Measurements from ENCODE around the gene ACSF3. TPM values are rescaled to one million over a fixed set of nuclear protein-coding genes. Genes with fewer than 3 reads are reported as not detected.

Gene ACSF3
- total and polyA plus RNA-seq, 2 experiments from 2014 or later = 27.6 to 32.2 TPM

DNA sequence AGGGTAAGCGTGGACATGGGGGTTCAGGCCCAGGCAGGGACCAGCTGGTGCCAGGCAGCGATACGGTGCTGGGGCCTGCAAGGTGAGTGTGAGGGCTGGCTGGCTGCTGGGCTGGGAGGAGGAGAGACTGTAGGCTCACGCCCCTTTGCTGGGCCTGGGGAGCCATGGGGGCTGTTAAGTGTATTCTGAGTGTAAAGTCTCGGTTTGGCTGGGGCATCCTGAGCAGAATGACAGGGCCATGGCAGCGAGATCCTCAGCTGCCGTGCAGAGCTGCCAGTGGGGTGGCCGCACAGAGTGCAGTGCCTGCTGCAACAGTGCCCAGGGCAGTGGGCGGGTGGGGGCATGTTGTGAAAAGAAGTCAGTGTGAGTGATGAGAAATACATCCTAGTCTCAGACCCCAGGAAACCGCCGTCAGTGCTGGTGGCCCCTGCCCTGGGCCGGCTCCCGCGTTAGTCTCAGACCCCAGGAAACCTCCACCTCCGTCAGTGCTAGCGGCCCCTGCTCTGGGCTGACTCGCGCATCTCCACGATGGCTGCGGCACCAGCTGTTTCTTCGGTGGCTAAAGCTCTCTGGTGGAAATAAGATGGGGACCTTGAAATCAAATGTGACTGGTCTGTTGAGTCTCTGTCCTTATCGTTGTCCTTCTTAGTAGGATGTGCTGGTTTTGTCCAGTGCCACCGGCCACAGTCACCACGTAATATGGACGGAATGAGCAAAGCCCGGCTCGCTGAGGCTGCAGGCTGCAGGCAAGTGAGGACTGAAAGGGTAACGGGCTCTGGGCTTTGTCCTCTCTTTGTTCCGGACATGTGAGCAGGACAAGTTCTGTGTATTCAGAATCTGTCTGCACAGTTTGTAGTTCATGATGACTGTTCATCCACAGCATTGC is 22.9 kb downstream of the ACSF3 start:
- no peak overlapping the region for H3K4me3 ChIP-seq
- H3K9me3 ChIP-seq (ENCODE audit: low read depth) = no peaks in the 10 kb centered on the region
- H3K27ac ChIP-seq = no peak overlapping the region
- H3K4me1 ChIP-seq (ENCODE audit: low read depth) = no peaks in the 10 kb centered on the region
- DNase-seq (ENCODE audit: low read depth in 1 of 2, low spot score in 1 of 2) = no peak
- TF ChIP-seq, protein P1, sequence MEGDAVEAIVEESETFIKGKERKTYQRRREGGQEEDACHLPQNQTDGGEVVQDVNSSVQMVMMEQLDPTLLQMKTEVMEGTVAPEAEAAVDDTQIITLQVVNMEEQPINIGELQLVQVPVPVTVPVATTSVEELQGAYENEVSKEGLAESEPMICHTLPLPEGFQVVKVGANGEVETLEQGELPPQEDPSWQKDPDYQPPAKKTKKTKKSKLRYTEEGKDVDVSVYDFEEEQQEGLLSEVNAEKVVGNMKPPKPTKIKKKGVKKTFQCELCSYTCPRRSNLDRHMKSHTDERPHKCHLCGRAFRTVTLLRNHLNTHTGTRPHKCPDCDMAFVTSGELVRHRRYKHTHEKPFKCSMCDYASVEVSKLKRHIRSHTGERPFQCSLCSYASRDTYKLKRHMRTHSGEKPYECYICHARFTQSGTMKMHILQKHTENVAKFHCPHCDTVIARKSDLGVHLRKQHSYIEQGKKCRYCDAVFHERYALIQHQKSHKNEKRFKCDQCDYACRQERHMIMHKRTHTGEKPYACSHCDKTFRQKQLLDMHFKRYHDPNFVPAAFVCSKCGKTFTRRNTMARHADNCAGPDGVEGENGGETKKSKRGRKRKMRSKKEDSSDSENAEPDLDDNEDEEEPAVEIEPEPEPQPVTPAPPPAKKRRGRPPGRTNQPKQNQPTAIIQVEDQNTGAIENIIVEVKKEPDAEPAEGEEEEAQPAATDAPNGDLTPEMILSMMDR (IDR thresholded peaks at IDR 0.05; ENCODE audit: low read depth, low read length) = no peak
- H3K27me3 ChIP-seq = no peaks in the 10 kb centered on the region
- H3K36me3 ChIP-seq = peaks cover 14% of the 10 kb centered on the region

DNA sequence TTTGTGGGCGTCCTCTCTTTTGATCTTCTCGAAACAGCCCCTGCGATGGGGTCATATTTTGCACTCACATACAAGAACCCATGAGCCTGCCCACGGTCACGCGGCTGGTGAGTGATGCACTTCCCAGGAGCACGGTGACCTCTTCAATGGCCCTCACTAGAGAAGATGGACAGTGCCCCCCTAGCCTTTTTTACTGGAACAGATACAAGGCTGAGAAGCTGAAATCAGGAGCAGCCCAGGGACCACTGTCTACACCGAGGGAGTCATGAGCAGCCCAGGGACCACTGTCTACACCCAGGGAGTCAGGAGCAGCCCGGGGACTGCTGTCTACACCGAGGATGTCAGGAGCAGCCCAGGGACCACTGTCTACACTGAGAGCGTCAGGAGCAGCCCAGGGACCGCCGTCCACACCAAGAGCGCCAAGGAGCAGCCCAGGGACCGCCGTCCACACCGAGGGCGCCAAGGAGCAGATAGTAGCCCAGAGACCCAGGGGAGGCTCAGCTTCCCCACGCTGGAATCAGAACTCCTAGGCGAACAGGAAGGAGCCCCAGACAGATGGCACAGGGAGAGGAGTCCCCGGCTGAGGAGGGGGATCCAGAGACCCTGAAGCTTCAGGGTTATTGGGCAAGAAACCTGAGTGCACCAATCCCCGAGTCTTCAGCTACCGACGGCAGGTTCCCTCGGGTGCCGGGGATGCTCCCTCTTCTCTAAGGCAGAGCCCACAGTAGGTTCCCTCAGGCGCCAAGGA is 23.7 kb downstream of the ACSF3 start:
- no peak for DNase-seq (ENCODE audit: low read depth in 1 of 2, low spot score in 1 of 2)
- peaks cover 11% of the 10 kb centered on the region for H3K36me3 ChIP-seq

DNA sequence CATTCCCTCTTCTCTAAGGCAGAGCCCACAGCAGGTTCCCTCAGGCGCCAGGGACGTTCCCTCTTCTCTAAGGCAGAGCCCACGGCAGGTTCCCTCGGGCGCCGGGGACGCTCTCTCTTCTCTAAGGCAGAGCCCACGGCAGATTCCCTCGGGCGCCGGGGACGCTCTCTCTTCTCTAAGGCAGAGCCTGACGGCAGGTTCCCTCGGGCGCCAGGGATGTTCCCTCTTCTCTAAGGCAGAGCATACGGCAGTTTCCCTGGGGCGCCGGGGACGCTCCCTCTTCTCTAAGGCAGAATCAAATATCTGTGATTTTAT is 24.3 kb downstream of the ACSF3 start:
- Histone ChIP-seq H3K4me3 (no peak overlapping the region), H3K27ac (no peak overlapping the region), H3K4me1 (ENCODE audit: low read depth) (no peaks in the 10 kb centered on the region), H3K36me3 (peaks cover 11% of the 10 kb centered on the region), H3K9me3 (ENCODE audit: low read depth) (no peaks in the 10 kb centered on the region), H3K27me3 (no peaks in the 10 kb centered on the region)
- TF ChIP-seq, protein P1 (IDR thresholded peaks at IDR 0.05; ENCODE audit: low read depth, low read length) = no peak
- no peak for DNase-seq (ENCODE audit: low read depth in 1 of 2, low spot score in 1 of 2)

More for the DNA sequence above, 23.7 kb downstream of the ACSF3 start:
- H3K27me3 ChIP-seq = no peaks in the 10 kb centered on the region
- no peak overlapping the region for H3K27ac ChIP-seq
- TF ChIP-seq, protein P1 (IDR thresholded peaks at IDR 0.05; ENCODE audit: low read depth, low read length) = no peak
- H3K4me1 ChIP-seq (ENCODE audit: low read depth) = no peaks in the 10 kb centered on the region
- no peaks in the 10 kb centered on the region for H3K9me3 ChIP-seq (ENCODE audit: low read depth)
- no peak overlapping the region for H3K4me3 ChIP-seq

DNA sequence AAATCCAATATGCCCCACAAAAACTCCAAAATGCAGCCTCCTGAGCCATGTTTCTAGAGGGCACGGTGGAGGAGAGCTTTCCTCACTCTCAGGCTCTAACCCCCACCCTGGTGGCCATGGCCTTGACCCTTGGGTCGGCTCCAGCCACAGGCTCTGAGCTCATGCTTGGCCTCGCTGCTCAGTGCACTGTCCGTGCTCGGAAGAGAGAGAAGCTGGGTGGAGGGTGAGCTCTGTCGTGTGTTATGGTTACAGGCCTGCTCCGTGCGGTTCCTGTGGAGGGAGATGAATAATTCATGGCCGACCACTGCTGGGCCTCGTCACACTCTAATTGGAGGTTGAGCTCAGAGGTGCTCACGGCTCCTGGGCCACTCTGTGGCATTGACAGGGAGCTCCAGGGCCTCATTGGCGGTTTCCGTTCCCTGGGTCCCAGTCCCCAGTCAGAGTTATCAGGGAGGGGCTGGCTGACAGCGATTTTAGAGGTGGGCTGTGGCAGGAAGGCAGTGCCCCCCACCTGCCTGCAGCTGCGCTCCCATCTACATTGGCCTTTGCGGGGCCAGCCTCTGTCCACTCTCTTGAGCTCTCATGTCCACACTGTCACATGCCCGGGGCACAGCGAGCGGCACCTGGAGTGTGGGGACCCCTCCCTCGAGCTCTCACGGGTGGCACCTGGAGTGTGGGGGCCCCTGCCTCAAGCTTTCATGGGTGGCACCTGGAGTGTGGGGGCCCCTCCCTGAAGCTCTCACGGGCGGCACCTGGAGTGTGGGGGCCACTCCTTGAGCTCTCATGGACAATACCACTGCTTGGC is 24.9 kb downstream of the ACSF3 start:
- Histone ChIP-seq H3K4me1 (ENCODE audit: low read depth) (no peaks in the 10 kb centered on the region), H3K27ac (no peak overlapping the region), H3K9me3 (ENCODE audit: low read depth) (no peaks in the 10 kb centered on the region), H3K4me3 (no peak overlapping the region), H3K36me3 (peaks cover 11% of the 10 kb centered on the region), H3K27me3 (no peaks in the 10 kb centered on the region)
- TF ChIP-seq, protein P1 (IDR thresholded peaks at IDR 0.05; ENCODE audit: low read depth, low read length) = no peak
- DNase-seq (ENCODE audit: low read depth in 1 of 2, low spot score in 1 of 2) = no peak

DNA sequence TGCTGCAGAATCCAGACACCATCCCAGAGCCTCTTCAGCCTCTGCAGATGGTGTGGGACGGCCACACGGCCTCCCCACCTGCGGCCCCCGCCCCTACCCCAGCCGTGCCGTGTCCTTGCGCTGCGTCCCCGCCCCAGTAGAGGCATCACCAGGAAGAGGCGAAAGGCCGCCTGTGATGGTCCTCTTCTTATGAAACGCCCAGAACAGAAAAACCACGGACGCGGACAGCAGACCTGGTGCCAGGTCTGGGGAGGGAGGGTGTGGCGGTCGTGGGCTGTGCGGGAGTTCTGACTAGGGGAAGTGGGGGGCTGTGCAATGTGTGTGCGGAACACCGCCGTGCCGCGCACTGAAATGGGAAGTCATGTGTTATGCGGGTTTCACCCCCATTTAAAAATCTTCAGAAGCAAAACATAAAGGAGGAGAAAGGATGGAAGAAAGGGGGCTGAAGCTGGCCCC is 25.5 kb downstream of the ACSF3 start:
- no peak for DNase-seq (ENCODE audit: low read depth in 1 of 2, low spot score in 1 of 2)
- no peaks in the 10 kb centered on the region for H3K9me3 ChIP-seq (ENCODE audit: low read depth)
- H3K27ac ChIP-seq = no peak overlapping the region
- no peaks in the 10 kb centered on the region for H3K27me3 ChIP-seq
- no peaks in the 10 kb centered on the region for H3K4me1 ChIP-seq (ENCODE audit: low read depth)
- H3K4me3 ChIP-seq = no peak overlapping the region
- H3K36me3 ChIP-seq = peaks cover 11% of the 10 kb centered on the region
- TF ChIP-seq, protein P1 (IDR thresholded peaks at IDR 0.05; ENCODE audit: low read depth, low read length) = no peak
